Pancreas (tissue), 10 donors: ENCODE measurements around the gene DUSP9. TPM values are rescaled to one million over a fixed set of nuclear protein-coding genes. Genes with fewer than 3 reads are reported as not detected.

Experiments used
- ATAC-seq, 4 donors: fragments of 200-7000 bp; cut with Tn5 transposase; one replicate each; pipeline versions ENCODE4 v1.8.0 to v1.9.1; 2020; ENCODE audit warnings: mild to moderate bottlenecking in 4 of 4, moderate library complexity in 4 of 4
- DNase-seq, 6 donors: peaks; one replicate each; pipeline ENCODE4 v3.0.0-alpha.2; 2020
- FAIRE-seq: peaks from 2 replicates; lab custom pipeline; 2012; peaks lifted over from hg19 to GRCh38; lab: Jason Lieb, UNC
- H3K27ac ChIP-seq, 4 donors: fragments of 200-600 bp; sonication (generic); 1 replicate in 3 of 4; 2 replicates in 1 of 4; pipeline versions ENCODE4 v1.5.0 to v1.8.0; 2020
- H3K27me3 ChIP-seq, 4 donors: fragments of 200-600 bp; one replicate each; pipeline ENCODE4 v1.8.0; 2021
- H3K36me3 ChIP-seq, 3 donors: fragments of 200-600 bp; sonication (generic) in 1 of 3; one replicate each; pipeline versions ENCODE4 v1.5.0 to v1.8.0; 2020 to 2021
- H3K4me1 ChIP-seq, 3 donors: fragments of 200-600 bp; one replicate each; pipeline ENCODE4 v1.8.0; 2021
- H3K4me3 ChIP-seq, 4 donors: fragments of 200-600 bp; sonication (generic) in 2 of 4; one replicate each; pipeline versions ENCODE4 v1.5.0 to v1.8.0; 2020 to 2021
- H3K9me3 ChIP-seq, 4 donors: fragments of 200-600 bp; one replicate each; pipeline ENCODE4 v1.8.0; 2021
- WGBS, 2 donors: extraction: QIAGEN DNeasy Blood & Tissue Kit; methylation state at CpG; one replicate each; pipeline ENCODE4 v1.1.7; 2013; 5-methylcytosine and 5-hydroxymethylcytosine counted together
- intact Hi-C, 3 donors: fragments of 100-400 bp; cut with DNase I; formaldehyde crosslinking; loops; one replicate each; pipeline versions ENCODE4 v1.11.1 to v1.14.2; 2022
- polyA plus RNA-seq, 2 donors: library from polyadenylated mRNA; stranded (reverse); fragments of 200-250 nt; gene quantifications; one replicate each; pipeline ENCODE4 v1.2.3, GENCODE V29; 2013
- total RNA-seq, 6 donors: library from RNA; stranded (reverse); fragmentation: NEBNext Ultra II Directional in 4 of 6; extraction: Animal tissue kit (Norgen Biotek cat#: 25700) in 4 of 6; gene quantifications; one replicate each; pipeline versions ENCODE4 v1.2.1 to v1.2.4, GENCODE V29; 2021 to 2023
- TF ChIP-seq, protein P1 (sequence below), 4 donors: fragments of 200-600 bp; sonication (generic) in 3 of 4; IDR thresholded peaks; one replicate each; pipeline versions ENCODE4 v1.5.0 to v1.8.0; 2021; ENCODE audit warnings: antibody characterized with exemption in 4 of 4
- donor health status: healthy with polysubstance abuse.
- donor health status: DM: no; HTN: no; CAD: no; lungs with moderate emphysema.
- donor health status: DM: no; HTN: no; CAD: no.
- donor health status: control.
- donor health status: control.
- donor health status: Bipolar disorder and iron deficiency.
- donor health status: DM: yes; HTN: yes; CAD: no.
- donor health status: DM: no; HTN: no; CAD: no.
- donor health status: DM: no; HTN: no; CAD: no.
- donor health status: DM: yes; HTN: yes; CAD: no.

DUSP9 gene
- total and polyA plus RNA-seq, 8 donors = 0.07 to 0.28 (median 0.12) TPM; not detected in 4

DNA sequence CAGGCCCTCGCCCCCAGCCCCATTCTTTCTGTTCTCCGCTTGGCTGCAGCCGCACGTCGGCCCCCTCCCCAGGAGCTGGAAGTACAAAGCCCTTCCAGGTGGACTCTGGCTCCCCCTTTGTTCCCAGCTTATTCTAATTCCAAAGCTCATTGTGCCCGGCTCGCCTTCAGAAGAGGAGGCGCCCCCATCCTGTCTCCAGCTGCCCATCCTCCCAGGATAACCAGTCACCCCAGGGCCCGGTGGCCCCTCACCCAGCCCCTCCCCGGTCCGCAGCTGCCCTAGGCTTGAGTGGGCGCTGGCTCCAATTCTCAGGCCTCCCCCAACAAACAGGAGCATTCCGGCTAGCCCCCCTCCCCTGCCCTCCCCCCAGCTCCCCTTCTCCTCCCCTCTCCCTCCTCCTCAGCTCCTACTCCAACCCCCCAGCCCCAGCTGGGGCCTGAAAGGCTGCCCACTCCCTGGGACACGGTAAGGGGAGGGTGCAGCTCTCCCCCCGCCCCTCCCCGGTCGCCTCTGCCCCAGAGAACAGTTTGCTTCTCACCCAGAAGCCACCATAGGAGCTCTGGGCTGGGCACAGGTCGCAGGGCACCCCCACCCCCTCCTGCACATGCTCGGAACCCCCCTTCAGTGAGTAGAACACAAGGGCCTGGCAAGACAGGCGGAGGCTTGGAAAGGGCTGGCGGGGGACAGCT is 37.6 kb downstream of the DUSP9 start:
- H3K36me3 ChIP-seq = no peaks in the 10 kb centered on the region
- no peaks in the 10 kb centered on the region for H3K9me3 ChIP-seq
- ATAC-seq (no peak), DNase-seq (peak in 5 of 6 donors; percentile 8 to 36 (median 21)), FAIRE-seq (no peak)
- TF ChIP-seq, protein P1, sequence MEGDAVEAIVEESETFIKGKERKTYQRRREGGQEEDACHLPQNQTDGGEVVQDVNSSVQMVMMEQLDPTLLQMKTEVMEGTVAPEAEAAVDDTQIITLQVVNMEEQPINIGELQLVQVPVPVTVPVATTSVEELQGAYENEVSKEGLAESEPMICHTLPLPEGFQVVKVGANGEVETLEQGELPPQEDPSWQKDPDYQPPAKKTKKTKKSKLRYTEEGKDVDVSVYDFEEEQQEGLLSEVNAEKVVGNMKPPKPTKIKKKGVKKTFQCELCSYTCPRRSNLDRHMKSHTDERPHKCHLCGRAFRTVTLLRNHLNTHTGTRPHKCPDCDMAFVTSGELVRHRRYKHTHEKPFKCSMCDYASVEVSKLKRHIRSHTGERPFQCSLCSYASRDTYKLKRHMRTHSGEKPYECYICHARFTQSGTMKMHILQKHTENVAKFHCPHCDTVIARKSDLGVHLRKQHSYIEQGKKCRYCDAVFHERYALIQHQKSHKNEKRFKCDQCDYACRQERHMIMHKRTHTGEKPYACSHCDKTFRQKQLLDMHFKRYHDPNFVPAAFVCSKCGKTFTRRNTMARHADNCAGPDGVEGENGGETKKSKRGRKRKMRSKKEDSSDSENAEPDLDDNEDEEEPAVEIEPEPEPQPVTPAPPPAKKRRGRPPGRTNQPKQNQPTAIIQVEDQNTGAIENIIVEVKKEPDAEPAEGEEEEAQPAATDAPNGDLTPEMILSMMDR (IDR thresholded peaks at IDR 0.05) = no peak
- WGBS, 2 donors = 52 to 60% methylated on average over 19 to 21 of the region's 21 CpGs
- no peaks in the 10 kb centered on the region for H3K27me3 ChIP-seq
- no peaks in the 10 kb centered on the region for H3K4me1 ChIP-seq
- intact Hi-C loops = no loop called here
- H3K4me3 ChIP-seq = no peak overlapping the region
- no peak overlapping the region for H3K27ac ChIP-seq

DNA sequence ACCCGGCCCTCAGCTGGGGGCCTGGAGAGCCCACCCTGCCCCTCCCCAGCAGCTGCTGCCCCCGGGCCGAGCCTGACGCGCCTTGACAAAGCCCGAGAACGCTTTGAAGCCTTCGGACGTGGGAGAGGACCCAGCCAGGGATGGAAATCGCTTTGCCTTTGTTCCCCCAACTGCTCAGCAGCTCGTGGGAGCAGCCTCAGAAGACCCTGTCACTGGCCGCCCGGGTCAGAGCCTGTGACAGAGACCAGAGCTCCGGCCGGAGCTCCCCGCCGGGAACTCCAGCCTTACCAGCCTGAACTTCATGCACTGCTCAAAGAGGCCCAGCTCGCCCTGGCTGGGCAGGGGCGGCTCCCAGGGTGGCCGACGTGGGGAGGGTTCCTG is 38.1 kb downstream of the DUSP9 start:
- H3K9me3 ChIP-seq = no peaks in the 10 kb centered on the region
- no peak overlapping the region for H3K4me3 ChIP-seq
- DNase-seq (peak in 3 of 6 donors; percentile 26 to 68 (median 45)), FAIRE-seq (no peak), ATAC-seq (no peak)
- no peaks in the 10 kb centered on the region for H3K36me3 ChIP-seq
- H3K4me1 ChIP-seq = no peaks in the 10 kb centered on the region
- 73 to 79% methylated on average over 21 of the region's 21 CpGs for WGBS, 2 donors
- intact Hi-C loops = no loop called here
- TF ChIP-seq, protein P1 (IDR thresholded peaks at IDR 0.05) = no peak
- H3K27ac ChIP-seq = no peak overlapping the region
- no peaks in the 10 kb centered on the region for H3K27me3 ChIP-seq

DNA sequence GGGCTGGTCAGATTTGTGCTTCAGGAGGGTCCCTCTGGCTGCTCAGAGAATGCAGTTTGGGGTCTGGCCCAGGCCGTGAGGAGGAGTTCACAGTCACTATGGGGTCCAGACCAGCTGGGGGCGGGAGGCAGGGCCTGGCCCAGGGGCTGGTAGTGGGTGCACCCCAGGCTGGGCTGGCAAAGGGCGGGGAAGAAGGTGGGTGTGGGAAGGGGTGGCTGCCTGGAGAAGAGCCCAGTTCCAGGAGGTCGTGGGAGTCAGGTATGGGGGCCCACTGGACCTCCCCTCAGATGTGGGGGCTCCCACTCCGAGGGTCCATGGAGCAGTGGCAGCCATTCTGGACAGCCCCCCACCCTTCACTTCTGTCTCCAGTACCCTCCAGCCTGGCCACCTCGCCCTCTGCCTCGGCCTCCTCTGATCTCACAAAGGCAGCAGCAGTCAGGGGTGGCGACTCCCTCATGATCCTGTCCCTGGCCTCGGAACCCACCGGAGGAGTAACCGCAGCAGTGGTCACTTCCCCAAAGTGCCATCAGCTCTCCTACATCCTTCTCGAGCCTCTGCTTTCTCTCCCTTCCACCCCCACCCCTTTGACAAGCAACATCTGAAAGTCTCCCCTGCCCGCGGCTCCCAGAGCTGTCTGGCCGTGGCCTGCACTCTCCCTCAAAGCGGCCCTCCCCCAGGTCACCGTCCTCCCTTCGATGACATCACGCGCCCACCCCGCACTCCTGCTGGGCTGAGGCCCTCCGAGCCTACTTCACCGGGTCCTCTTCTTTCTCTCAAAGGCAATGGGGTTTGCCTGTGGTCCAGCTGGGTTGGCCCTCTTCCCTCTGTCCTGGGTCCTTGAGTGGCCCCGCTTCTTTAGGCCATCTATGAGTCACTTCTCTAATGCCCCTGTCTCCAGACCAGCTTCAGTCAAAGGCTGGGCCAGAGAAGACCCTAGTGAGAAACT is 39.0 kb downstream of the DUSP9 start:
- no peaks in the 10 kb centered on the region for H3K9me3 ChIP-seq
- DNase-seq (peak in 4 of 6 donors; percentile 15 to 78 (median 47)), FAIRE-seq (no peak), ATAC-seq (no peak)
- no peak overlapping the region for H3K4me3 ChIP-seq
- 76 to 77% methylated on average over 23 to 24 of the region's 24 CpGs for WGBS, 2 donors
- TF ChIP-seq, protein P1 (IDR thresholded peaks at IDR 0.05) = no peak
- H3K27ac ChIP-seq = no peak overlapping the region
- H3K4me1 ChIP-seq = no peaks in the 10 kb centered on the region
- H3K27me3 ChIP-seq = no peaks in the 10 kb centered on the region
- H3K36me3 ChIP-seq = no peaks in the 10 kb centered on the region
- intact Hi-C loops = no loop called here

DNA sequence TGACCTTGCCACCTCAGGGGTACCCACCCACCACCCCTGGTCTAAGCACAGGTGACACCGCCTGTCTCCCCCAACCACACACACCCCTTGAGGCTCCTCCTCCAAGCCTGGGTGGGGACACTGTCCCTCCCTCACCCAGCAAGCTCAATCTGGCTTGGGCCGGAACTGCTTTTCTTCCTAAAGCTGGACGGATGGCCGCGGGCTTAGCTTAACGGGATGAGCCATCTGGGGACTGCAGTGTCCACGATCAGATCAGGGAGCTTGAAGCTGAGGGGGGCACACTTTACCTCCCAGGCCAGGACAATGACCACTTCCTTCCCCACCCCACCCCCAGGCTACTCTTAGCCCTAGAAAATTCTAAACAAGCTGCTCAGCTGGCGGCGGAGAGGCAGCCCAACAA is 39.7 kb downstream of the DUSP9 start:
- intact Hi-C loops = no loop called here
- H3K4me1 ChIP-seq = no peaks in the 10 kb centered on the region
- no peaks in the 10 kb centered on the region for H3K9me3 ChIP-seq
- WGBS, 2 donors = 46 to 59% methylated on average over 9 of the region's 9 CpGs
- H3K27me3 ChIP-seq = no peaks in the 10 kb centered on the region
- FAIRE-seq = no peak
- H3K27ac ChIP-seq = no peak overlapping the region
- H3K4me3 ChIP-seq = no peak overlapping the region
- H3K36me3 ChIP-seq = no peaks in the 10 kb centered on the region
- no peak for ATAC-seq
- peak in 3 of 6 donors; percentile 28 to 60 (median 44) for DNase-seq
- TF ChIP-seq, protein P1 (IDR thresholded peaks at IDR 0.05) = no peak
